HG03565 (cell line): ENCODE data around the gene PDIA5.
"Not testable (repeated sequence)": the region's sequence is repeated elsewhere in the genome, so short reads cannot be mapped to it uniquely, and the experiment has no call there.

ENCODE experiments used
- ATAC-seq: cut with Tn5 transposase; IDR thresholded peaks from one replicate; pipeline ENCODE4 v1.9.1; 2021; ENCODE audit warnings: mild to moderate bottlenecking, moderate library complexity; ENCODE audit not compliant: unreplicated experiment

The PDIA5 gene

DNA sequence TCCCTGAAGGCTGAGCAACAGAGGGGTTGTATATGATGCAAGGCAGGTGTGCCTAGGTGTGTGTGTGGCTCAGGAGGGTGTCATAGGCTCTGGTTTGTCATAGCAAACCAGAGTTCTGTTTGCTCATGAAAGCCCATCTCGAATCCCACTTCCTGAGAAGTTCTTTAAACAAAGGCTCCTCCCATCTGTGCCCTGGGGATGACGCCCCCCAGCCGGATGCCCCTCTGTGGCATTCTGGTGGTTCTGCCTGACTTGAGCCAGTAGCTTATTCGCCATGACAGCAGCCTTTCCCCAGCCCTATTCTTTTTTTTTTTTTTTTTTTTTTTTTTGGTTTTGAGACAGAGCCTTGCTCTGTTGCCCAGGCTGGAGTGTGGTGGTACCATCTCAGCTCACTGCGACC lies 45.4 kb downstream of the PDIA5 start:
- no peak for ATAC-seq

DNA sequence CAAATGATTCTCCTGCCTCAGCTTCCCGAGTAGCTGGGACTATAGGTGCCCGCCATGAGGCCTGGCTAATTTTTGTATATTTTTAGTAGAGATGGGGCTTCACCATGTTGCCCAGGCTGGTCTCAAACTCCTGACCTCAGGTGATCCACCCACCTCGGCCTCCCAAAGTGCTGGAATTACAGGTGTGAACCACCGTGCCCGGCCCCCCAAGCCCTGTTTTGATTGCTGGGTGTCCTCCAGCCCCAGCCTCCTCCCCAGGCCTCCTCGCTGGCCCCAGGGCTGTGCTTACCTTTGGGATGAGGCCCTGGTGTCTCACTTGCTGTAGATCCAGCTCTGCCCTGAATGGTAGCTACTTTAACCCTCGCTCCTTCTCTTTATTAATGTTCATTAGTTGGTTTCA lies 45.8 kb downstream of the PDIA5 start:
- ATAC-seq = not testable (repeated sequence)

DNA sequence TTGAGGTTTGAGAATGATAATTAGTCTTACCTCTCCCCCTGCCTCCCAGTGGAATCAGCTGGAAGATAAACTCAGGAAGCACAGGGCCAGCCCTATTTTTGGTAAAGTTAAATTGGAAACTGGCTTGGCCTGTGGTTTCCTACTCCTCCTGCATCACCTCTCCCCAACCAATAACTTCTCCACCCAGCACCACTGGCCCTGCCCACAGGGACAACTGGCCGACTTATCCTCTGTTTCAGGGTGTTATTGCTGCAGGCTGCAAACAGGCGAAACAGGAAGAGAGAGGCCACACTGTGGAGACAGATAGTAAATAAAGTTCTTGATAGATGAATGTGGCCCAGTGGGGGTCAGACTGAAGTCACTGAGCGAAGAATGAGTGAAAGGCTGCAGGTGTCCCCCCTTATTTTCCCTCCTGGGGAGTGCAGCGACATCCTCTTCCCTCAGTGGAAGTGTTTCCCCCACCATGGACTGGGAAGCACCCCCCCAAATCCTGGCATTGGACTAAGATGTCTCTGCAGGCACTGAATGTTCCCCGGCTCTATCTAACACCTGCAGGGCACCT lies 47.1 kb downstream of the PDIA5 start:
- ATAC-seq = no peak

DNA sequence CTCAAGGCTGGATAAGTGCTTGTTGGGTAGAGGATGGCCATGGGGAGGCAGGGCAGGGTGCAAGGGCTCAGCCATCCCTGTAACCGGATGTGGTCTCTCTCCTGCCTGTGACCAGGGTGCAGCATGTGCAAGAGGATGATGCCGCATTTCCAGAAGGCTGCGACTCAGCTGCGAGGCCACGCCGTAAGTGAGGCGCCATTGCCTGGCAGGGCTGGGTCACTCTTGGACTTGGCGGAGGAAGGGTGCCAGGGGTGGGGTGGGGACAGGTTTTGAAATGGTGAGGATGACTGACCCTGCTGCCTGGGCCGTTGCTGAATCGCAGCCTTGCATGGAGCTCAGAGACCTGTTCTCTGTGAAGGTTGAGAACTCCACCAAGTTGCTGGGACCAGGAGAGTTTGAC lies 49.3 kb downstream of the PDIA5 start:
- no peak for ATAC-seq

DNA sequence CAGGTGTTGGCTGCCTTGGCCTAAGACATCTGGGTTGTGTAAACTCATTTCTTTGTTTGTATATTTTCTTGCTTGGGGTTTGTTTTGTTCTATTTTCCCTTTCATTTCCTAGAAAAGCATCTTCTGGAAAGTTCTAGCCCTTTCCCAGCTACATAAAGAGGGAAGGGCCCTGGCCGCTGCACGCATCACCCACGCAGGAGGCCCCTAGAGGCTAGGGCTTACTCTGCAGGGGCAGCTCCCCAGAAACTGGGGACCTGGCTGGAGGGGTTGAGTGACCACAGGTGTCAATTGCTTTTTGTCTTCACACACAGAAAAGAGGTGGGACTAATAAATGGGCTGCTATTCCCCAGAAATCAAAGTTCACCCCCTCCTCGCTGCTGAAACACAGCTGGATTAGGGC lies 52.6 kb downstream of the PDIA5 start:
- ATAC-seq = no peak

DNA sequence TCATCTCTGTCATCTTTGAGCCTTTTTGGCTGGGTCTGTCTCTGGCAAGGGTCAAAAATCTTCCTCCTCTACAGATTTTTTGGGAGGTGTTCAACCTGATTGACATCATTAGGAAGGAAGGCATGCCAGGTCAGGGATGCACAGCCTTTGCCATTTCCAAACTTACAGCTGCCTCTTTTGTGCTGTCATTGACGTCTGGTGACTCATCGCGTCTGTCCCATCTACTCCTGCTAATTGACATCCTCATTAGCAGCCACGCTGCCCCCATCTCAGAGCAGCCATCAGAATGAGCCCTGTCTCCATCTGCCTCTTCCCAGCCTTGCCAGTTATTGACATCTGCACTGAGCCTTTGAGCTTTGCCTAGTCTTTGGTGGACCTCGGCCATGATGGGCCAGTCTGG lies 53.0 kb downstream of the PDIA5 start:
- ATAC-seq = no peak

DNA sequence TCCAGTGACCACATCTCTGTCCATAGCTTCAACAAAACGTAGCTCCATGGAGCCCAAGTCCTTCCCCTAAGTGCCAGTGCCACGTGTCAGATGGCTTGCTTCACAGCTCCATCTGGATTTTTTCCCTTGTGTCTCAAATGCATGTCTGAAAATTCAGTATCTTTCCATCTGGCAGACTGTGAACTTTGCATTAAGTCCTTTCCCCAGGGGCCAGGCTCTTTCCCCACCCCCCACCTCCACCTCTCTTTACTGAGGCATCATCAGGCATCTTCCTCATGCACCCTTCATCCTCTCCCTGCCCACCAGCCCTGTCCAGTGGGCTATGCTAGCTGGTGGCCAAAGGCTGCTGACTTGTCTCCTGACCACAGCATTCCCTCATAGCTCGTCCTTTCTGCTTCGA lies 53.7 kb downstream of the PDIA5 start:
- ATAC-seq = no peak

DNA sequence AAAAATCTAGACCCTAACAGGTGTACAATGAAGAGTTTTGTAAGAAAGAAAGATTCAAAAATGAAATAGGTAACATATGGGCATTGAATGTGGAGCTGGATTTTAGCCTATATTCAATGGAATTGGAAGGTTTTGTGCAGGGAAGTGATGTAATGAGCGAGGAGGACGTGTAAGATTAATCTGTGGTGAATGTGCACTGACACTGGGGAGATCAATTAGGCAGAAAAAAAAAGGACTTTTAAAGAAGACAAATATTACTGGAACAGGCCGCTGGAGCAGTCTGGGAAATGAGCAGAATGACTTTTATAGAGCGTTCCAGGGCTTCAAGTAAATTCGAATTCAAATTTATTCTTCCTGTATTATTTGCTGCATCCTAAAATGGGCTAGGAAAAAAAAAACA lies 55.2 kb downstream of the PDIA5 start:
- ATAC-seq = no peak

DNA sequence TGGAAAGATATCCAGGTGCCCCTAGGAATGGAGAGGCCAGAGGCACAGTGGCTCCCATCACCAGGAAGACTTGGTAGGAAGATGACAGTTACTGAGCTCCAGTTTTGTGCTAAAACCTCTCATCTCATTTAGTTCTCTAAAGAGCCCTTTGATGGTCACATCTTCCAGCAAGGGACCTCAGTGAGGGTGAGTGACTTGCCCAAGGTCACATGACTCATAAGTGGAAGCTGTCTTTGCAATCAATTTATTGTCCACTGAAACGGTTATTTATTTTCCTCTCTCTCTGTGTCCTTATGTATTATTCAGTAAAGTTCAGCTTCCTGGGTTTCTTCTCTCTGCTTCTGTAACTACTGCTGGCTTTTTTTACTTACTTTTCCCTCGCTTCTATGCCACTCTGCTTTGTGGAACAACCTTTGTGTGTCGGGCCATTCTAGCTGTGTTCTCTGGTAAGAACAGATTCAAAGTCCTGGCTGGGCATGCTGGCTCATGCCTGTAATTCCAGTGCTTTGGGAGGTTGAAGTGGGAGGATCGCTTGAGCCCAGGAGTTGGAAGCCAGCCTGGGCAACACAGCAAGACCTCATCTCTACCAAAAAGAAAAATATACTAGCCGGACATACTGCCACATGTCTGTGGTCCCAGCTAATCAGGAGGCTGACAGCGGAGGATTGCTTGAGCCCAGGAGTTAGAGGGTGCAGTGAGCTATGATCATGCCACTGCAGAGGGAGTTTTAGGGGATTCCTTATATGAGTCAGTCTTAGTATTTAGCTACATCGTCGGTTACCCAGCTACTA lies 55.9 kb downstream of the PDIA5 start:
- no peak for ATAC-seq

DNA sequence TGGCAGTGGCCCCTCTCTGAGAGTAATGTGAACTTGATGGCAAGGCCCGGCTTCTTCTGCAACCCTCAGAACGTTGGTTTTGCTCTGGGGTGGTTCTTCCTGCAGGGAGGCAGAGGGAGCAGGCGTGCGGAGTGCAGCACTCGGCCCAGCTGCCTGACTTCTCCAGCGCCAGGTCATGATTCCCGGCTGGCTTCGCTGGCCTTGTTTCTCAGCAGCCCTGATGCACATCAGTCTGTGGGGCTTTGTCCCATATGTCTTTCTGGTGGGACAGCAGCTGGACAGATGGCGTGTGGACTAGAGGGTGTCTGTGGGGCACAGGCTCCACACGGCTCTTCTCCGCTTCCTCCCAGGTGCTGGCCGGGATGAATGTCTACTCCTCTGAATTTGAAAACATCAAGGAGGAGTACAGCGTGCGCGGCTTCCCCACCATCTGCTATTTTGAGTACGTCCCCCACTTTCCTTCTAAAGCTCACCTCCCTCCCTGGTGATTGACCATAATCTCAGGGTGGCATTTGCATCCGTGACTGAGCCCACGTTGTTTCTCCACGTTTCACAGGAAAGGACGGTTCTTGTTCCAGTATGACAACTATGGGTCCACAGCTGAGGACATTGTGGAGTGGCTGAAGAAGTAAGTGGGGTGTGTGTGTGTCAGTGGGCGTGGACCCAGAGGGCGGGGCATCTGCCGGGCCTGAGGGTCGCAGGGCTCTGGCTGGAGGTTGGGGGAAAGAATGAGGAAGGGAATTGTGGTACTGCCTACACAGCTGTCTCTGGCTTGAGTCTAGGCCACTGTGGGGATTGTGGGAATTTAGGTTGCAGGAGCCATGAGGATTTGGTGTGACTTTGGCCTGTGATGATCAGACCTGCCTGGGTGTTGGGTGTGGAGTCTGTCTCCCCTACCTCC lies 57.1 kb downstream of the PDIA5 start:
- ATAC-seq = no peak

DNA sequence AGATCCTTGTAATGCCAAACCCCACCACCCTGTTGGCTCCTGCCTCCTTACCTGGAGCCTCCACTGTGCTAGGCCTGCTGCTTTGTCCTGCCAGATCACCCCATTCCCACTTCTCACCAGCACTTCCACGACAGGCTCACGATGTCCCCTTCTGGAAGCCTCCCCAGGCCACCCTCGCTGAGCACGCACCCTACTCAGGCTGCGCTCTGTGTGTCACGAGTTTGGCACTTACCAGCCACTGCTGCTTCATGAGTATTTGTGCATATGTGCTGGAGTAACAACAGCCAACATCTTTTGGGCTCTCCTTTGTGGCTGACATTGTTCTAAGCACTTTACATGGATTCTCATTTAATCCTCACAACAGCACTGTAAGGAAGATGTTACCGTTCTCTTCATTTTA lies 58.1 kb downstream of the PDIA5 start:
- ATAC-seq = no peak

DNA sequence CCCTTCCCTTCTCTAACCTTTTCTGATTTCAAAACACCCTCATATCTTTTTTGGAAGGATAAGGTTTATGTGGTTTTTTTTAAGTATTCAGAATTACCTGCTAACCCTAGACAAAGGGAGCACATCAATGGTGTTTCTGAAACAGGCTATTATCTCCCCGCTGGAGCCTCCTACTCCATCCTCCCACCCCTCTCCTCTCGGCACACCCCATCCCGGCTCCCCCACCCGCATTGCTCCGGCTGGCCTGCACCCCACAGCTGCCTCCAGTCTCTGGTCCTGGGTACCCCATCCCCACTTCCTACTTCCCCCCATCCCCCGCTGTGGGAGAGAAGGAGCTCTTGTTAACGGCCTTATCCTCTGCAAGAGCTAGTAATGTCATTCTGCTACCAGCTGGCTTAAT lies 59.2 kb downstream of the PDIA5 start:
- no peak for ATAC-seq

DNA sequence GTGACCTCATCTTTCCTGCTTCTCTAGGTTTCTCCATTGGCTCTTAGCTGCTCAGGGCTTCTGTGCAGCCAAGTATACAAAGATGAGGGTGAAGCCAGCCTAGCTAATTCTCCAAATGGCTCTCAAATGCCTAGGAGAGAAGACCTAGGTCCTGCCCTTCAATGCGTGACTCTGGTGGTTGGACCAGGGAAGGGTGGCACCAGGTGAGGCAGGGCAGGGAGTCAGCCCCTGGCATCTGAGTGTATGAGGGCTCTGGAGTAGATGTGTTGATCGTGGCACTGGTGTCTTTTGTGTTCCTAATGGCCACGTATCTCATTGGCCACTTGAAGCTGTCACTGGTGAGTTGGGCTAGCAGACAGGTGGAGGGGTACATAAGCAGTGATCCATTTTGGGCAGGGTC lies 59.8 kb downstream of the PDIA5 start:
- ATAC-seq = no peak

DNA sequence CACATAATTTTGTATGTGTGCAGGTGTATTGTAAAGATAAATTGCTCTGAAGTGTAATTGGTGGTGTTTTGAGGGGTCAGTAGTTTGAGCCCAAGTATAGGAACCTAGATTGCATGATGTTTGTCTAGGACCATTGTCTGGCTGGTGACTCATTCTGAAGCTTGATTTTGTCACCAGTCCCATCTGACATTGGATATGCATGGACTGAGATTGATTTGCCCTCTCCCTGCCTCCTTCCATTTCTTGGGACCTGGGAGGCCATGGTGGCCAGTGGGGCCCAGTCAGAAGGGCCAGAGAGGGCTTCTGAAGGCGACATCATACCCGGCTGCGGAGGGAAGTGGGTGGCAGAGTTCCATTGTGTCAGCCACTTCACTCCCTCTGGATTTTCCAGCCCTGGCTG lies 62.3 kb downstream of the PDIA5 start:
- ATAC-seq = no peak

DNA sequence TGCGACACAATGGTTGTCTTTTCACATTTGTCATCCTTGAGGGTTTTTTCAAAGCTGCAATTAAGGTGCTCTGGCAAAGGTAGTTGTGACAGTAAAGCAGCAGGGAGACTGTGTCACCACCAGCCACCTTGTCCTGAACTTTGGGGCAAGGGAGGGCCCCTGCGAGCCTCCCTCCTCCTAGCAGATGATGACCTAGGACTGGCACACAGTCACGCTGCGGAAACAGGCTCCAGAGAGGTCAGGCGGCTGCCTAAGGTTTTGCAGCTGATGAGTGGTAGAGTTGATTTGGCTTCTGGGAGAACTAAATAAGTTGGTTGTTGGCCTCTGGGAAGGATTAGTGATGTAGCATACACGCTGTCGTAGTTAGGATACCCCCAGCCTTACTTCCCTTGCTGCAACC lies 62.7 kb downstream of the PDIA5 start:
- ATAC-seq = no peak

DNA sequence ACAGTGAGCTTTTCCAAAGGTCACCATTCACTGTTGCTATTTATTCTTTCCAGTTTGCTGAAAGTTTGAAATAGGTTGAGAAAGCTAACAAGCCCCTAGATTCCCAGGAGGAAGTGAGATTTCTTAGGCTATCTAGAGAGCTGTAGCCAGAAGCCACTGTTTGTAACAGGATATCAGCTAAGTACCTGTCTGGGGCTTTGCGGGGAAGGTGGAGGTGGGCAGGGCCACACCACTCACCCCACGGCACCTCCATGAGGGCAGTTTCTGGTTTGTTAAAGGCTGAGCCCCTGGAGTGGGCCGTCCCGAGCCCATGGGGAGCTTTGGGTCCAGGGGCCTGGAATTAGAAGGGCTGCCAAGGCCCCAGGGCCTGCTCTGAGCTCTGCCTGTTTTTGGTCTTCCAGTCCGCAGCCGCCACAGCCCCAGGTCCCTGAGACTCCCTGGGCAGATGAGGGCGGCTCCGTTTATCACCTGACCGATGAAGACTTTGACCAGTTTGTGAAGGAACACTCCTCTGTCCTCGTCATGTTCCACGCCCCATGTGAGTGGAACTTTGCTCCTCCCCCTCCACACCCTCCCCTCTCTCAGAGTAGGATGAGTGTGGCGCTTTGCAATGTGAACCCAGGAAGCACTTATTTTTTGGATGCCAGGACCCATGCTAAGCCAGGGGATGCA lies 63.4 kb downstream of the PDIA5 start:
- ATAC-seq = no peak

DNA sequence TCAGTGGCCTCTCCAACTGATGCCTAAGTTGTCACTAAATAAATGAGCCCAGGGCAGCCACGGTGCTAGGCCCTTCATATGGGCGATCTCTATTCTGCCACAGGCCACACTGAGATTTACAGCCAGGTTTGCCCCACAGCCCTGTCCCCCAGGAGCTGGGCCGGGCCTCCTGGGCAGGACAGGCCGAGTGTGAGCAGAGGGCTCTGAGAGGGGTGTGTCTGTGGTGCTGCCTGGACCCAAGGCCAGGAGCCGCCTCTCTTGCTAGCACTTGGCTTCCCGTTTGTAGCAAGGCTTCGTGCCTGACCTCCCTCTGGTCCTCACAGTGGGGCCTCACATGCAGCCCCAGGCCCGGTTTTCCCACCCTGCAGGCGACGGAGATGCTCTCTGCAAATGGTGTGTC lies 67.8 kb downstream of the PDIA5 start:
- no peak for ATAC-seq

DNA sequence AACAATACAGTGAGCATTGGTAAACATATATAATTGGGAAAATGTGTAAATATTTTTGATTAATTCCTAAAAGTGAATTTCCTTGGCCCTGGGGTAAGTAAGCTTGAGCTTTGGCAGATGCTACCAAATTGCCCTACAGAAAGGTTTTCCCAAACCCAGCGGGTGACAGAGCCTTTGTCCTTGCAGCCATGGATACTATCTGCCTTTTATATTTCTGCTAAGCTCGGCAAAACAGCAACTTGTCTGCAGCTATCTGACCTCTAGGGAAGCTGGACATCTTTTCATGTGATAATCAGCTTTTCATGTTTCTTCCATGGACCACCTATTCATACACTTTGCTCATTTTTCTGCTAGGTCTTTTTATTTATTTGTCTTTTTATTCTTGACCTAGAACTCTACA lies 70.2 kb downstream of the PDIA5 start:
- ATAC-seq = no peak

DNA sequence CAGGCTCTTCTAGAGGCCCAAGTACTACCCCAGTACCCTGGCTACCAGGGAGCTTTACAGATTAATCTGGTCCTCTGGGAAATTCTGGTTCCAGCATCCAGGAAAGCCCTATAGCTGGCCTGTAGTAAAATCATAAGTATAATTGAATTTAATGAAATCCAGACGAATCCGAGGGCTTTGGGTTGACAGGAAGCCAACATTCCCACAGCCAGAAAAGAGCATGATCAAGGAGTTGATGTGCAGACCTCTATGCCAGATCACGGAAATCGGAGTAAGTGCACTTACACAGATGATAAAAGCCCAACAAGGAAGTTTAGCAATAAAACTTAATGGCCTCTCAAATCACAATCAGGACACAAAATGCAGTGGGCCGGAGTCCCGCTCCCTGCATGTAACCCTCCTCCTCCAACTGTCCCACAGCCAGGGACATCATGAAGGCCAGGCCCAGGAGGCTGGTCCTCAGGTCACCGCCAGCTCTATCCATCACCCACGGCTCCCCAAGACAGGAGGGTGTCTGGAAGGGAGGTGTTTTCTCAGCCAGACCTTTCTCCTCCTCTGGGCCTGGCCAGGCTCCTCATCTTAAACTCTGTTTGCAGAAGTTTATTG lies 72.1 kb downstream of the PDIA5 start:
- ATAC-seq = no peak

DNA sequence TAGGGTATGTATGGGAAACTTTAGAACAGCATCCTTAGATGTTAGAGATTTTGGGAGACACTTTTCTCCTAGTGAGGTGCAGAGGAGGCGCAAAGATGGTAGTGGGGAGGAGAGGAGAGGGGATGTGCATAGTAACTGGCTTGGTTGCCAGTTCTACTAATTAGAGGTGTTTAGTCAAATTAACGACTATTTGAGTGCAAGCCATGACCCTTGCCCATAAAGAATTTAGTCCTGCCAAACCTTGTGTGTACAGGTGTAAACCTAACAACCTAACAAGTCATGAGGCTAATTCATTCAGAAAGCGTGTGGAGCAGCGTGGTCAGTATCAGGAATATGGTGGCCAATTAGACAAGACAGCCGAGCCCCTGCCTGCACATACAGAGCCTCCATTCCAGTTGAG lies 72.7 kb downstream of the PDIA5 start:
- ATAC-seq = no peak

DNA sequence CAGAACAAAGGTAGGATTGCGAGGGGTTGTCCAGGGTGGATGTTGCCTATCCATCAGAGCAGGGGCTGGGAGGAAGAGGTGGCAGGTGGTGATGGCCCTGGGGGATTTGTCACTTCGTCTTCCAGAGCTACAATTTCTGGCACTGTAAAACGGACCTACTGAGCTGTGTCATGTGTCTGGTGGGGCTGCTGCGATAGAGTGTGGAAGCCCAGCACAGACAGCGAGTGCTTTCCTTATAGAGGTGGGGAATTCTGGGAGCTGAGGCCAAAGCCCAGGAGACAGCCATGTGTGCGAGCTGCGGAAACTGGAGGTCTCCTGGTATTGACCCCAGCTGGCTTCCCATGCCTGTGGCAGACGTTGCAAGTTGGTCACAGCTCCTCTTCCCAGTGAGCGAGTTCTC lies 73.7 kb downstream of the PDIA5 start:
- ATAC-seq = no peak
